Muscle layer of colon (tissue), 2 donors: ENCODE data around the gene TMC1.

Source experiments
- H3K27ac ChIP-seq: one replicate; pipeline ENCODE4 v1.7.0; 2013; ENCODE audit warnings: low read depth, mild to moderate bottlenecking, low read length, moderate library complexity
- H3K27me3 ChIP-seq, 2 donors: one replicate each; pipeline ENCODE4 v1.7.0; 2013; ENCODE audit warnings: low read length in 2 of 2, mild to moderate bottlenecking in 2 of 2; ENCODE audit not compliant: insufficient read depth in 2 of 2, control insufficient read depth in 1 of 2
- H3K36me3 ChIP-seq: one replicate; pipeline ENCODE4 v1.7.0; 2013; ENCODE audit warnings: mild to moderate bottlenecking, low read length; ENCODE audit not compliant: insufficient read depth
- H3K4me1 ChIP-seq: one replicate; pipeline ENCODE4 v1.7.0; 2013; ENCODE audit warnings: mild to moderate bottlenecking, low read length; ENCODE audit not compliant: insufficient read depth
- H3K4me3 ChIP-seq, 2 donors: one replicate each; pipeline ENCODE4 v1.7.0; 2013; ENCODE audit warnings: low read length in 2 of 2, low read depth in 1 of 2, mild to moderate bottlenecking in 1 of 2, moderate library complexity in 1 of 2
- H3K9ac ChIP-seq: one replicate; pipeline ENCODE4 v1.7.0; 2013; ENCODE audit warnings: low read length
- H3K9me3 ChIP-seq: one replicate; pipeline ENCODE4 v1.7.0; 2013; ENCODE audit warnings: mild to moderate bottlenecking, low read length
- donor health status: abdominal sarcoma.
- donor health status: Adenocarcinoma of cecum.

TMC1 gene

GRCh38 chr9:72812559-72813111 lies 291.2 kb downstream of the TMC1 start:
- no peak overlapping the region for H3K4me3 ChIP-seq
- no peaks in the 10 kb centered on the region for H3K36me3 ChIP-seq
- no peaks in the 10 kb centered on the region for H3K27me3 ChIP-seq
- no peaks in the 10 kb centered on the region for H3K9me3 ChIP-seq
- no peak overlapping the region for H3K9ac ChIP-seq
- H3K27ac ChIP-seq, result no peak overlapping the region
- no peaks in the 10 kb centered on the region for H3K4me1 ChIP-seq

- H3K4me1 ChIP-seq, result no peaks in the 10 kb centered on the region
- no peaks in the 10 kb centered on the region for H3K27me3 ChIP-seq
- H3K27ac ChIP-seq, result no peak overlapping the region
- H3K4me3 ChIP-seq, result no peak overlapping the region
- no peaks in the 10 kb centered on the region for H3K36me3 ChIP-seq
- H3K9ac ChIP-seq, result no peak overlapping the region
- H3K9me3 ChIP-seq, result no peaks in the 10 kb centered on the region
Observed at GRCh38 chr9:72813544-72813943, 292.1 kb downstream of the TMC1 start.

- H3K27ac ChIP-seq, result no peak overlapping the region
- no peaks in the 10 kb centered on the region for H3K27me3 ChIP-seq
- H3K9me3 ChIP-seq, result no peaks in the 10 kb centered on the region
- H3K36me3 ChIP-seq, result no peaks in the 10 kb centered on the region
- no peak overlapping the region for H3K9ac ChIP-seq
- H3K4me3 ChIP-seq, result no peak overlapping the region
- H3K4me1 ChIP-seq, result no peaks in the 10 kb centered on the region
Observed at GRCh38 chr9:72814083-72814597, 292.7 kb downstream of the TMC1 start.

GRCh38 chr9:72816666-72817065 lies 295.3 kb downstream of the TMC1 start:
- Histone ChIP-seq H3K9me3 (no peaks in the 10 kb centered on the region), H3K27me3 (no peaks in the 10 kb centered on the region), H3K9ac (no peak overlapping the region), H3K4me3 (no peak overlapping the region), H3K4me1 (no peaks in the 10 kb centered on the region), H3K27ac (no peak overlapping the region), H3K36me3 (no peaks in the 10 kb centered on the region)

DNA sequence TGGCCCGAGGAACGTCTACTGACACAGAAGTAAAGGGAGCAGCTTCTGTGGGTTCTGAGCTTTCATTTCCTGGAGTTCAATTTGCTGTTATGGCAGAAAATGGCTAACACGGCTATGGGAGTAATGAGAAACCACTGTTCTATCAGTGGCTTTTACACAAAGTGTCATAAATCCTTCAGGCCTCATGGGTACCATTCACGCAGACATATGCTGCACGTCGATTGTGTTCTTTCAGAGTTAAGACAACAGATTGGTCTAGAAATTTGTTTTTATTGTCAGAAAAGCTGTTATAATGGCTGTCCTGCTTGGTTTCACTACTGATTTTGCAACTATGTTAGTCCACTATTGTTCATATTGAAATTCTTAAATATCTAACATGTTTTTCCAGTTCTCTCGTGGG lies 296.0 kb downstream of the TMC1 start:
- Histone ChIP-seq H3K27ac (no peak overlapping the region), H3K4me1 (no peaks in the 10 kb centered on the region), H3K27me3 (no peaks in the 10 kb centered on the region), H3K4me3 (no peak overlapping the region), H3K9me3 (no peaks in the 10 kb centered on the region), H3K9ac (no peak overlapping the region), H3K36me3 (no peaks in the 10 kb centered on the region)

- no peak overlapping the region for H3K4me3 ChIP-seq
- no peaks in the 10 kb centered on the region for H3K27me3 ChIP-seq
- no peak overlapping the region for H3K9ac ChIP-seq
- H3K27ac ChIP-seq, result no peak overlapping the region
- H3K36me3 ChIP-seq, result no peaks in the 10 kb centered on the region
- H3K9me3 ChIP-seq, result no peaks in the 10 kb centered on the region
- H3K4me1 ChIP-seq, result no peaks in the 10 kb centered on the region
Observed at GRCh38 chr9:72818385-72818784, 297.0 kb downstream of the TMC1 start.

GRCh38 chr9:72823971-72824370 lies 302.6 kb downstream of the TMC1 start:
- Histone ChIP-seq H3K27ac (no peak overlapping the region), H3K9me3 (no peaks in the 10 kb centered on the region), H3K4me3 (no peak overlapping the region), H3K27me3 (no peaks in the 10 kb centered on the region), H3K4me1 (peaks cover 12% of the 10 kb centered on the region), H3K36me3 (no peaks in the 10 kb centered on the region), H3K9ac (no peak overlapping the region)

DNA sequence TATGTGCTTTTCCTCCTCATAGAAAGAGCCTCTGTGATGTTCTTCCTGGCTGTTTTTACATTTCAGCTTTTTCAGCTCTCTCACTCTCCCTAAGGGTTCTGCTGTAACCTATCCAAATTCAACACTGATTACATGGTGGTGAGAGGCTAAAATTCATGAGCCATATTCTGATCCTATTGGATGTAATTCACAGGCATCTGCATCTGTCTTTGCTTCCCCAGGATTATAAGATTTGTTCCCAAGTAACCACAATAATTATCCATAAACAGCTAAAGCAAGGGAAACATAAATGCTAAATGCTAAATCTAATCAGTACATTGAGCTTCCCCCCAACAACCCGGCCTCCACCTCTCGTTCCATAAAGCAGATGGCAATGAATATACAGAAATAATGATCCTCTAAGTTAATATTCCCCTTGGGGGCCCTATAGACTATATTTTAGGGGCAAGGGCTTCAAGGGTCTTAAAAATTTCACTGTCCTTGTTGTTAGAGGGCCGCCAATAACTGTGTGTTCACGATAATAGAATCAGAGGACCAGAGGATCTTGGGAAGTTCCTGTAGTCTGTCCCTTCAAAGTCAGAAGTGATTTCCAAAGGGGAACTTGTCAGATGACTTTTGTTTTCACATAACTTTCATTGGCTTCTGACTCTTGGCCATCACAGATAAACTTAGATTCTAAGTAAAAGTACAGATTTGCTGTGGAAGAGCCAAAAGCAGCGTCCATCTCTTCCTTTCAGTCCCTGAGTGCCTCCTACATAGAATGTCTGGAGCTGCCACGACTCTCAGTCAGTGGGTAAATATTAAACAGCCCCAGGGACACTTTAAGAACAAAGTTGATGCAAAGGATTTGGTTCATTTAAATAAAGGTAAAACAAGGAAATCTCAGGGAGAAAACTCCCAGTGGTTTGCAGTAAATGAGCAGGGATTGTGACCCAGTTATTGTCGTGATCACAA lies 305.9 kb downstream of the TMC1 start:
- Histone ChIP-seq H3K36me3 (no peaks in the 10 kb centered on the region), H3K4me3 (no peak overlapping the region), H3K27me3 (no peaks in the 10 kb centered on the region), H3K4me1 (peaks cover 12% of the 10 kb centered on the region), H3K9ac (no peak overlapping the region), H3K9me3 (no peaks in the 10 kb centered on the region), H3K27ac (no peak overlapping the region)

DNA sequence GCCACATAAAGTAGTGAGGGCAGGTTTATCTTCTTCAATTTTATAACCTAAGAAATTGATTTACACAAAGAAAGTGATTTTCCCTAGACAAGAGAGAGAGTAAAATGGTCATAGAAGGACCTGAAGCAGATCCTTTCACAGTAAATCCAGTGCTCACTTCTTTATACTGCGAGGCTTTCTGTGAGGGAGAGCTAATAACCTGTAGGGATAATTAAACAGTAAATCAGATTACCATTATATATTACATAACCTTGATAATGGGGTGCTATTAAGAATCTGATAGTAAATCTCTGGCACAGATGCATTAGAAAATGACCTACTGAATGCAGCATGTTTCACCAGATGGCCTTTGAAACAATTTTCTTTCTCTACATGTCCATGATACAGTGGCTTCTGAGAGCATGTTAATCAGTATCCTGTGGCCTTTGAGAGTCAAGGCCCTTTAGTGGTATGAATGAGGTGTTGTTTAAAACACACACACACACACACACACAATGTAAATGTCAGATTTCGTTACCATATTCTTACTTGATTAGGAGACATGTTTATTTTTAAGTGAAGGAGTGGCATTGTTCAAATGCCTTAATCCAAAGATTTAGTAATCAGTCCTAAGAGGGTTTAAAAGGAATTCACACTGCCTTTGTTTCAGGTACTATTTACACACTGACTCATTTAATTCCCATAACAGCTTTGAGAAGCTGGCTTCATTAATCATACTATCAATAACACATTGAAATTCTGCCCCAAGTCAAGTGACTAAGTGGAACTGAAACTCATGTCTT lies 306.7 kb downstream of the TMC1 start:
- H3K27ac ChIP-seq, result no peak overlapping the region
- H3K9ac ChIP-seq, result no peak overlapping the region
- H3K27me3 ChIP-seq, result no peaks in the 10 kb centered on the region

GRCh38 chr9:72834994-72835393 lies 313.6 kb downstream of the TMC1 start:
- H3K36me3 ChIP-seq, result no peaks in the 10 kb centered on the region
- H3K9me3 ChIP-seq, result no peaks in the 10 kb centered on the region

More for the DNA sequence above, 306.7 kb downstream of the TMC1 start:
- Histone ChIP-seq H3K36me3 (no peaks in the 10 kb centered on the region), H3K4me3 (no peak overlapping the region), H3K9me3 (no peaks in the 10 kb centered on the region), H3K4me1 (peaks cover 12% of the 10 kb centered on the region)

DNA sequence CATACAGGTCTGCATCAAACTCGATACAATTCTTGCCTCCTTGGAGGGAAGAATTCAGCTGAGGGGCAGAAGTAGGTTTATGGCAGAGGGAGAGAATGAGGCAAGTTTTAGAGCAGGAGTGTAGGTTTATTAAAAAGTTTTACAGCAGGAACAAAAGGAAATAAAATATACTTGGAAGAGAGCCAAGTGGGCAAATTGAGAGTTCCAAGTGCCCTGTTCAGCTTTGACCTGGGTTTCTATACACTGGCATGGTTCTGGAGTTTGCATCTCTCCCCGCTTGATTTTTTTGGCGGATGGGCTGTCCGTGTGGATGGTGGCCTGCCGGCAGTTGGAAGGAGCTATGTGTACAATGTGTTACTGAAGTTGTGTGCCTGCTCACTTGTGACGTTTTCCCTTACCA lies 315.4 kb downstream of the TMC1 start:
- Histone ChIP-seq H3K9me3 (no peaks in the 10 kb centered on the region), H3K4me1 (no peaks in the 10 kb centered on the region), H3K4me3 (no peak overlapping the region), H3K36me3 (no peaks in the 10 kb centered on the region), H3K9ac (no peak overlapping the region), H3K27me3 (no peaks in the 10 kb centered on the region), H3K27ac (no peak overlapping the region)

More at GRCh38 chr9:72834994-72835393, 313.6 kb downstream of the TMC1 start:
- no peak overlapping the region for H3K27ac ChIP-seq
- H3K4me1 ChIP-seq, result no peaks in the 10 kb centered on the region
- H3K27me3 ChIP-seq, result no peaks in the 10 kb centered on the region
- H3K9ac ChIP-seq, result no peak overlapping the region
- H3K4me3 ChIP-seq, result no peak overlapping the region
